BLaER1 (cell line): ENCODE data around the gene MSH6.

Experiments
- H3K27ac ChIP-seq: shearing (Covaris generic); formaldehyde crosslinking; 2 replicates; pipeline ENCODE4 v1.8.1; 2022
- H3K27me3 ChIP-seq: shearing (Covaris generic); formaldehyde crosslinking; 2 replicates; pipeline ENCODE4 v1.8.1; 2022
- H3K36me3 ChIP-seq: shearing (Covaris generic); formaldehyde crosslinking; 2 replicates; pipeline ENCODE4 v1.8.1; 2022
- H3K4me1 ChIP-seq: shearing (Covaris generic); formaldehyde crosslinking; 2 replicates; pipeline ENCODE4 v1.8.1; 2022
- H3K4me2 ChIP-seq: shearing (Covaris generic); formaldehyde crosslinking; 2 replicates; pipeline ENCODE4 v1.8.1; 2022
- H3K4me3 ChIP-seq: shearing (Covaris generic); formaldehyde crosslinking; 2 replicates; pipeline ENCODE4 v1.8.1; 2022
- H3K9ac ChIP-seq: shearing (Covaris generic); formaldehyde crosslinking; 2 replicates; pipeline ENCODE4 v1.8.1; 2022
- H3K9me3 ChIP-seq: shearing (Covaris generic); formaldehyde crosslinking; 2 replicates; pipeline ENCODE4 v1.8.1; 2022
- H4K20me1 ChIP-seq: shearing (Covaris generic); formaldehyde crosslinking; 2 replicates; pipeline ENCODE4 v1.8.1; 2022
- Cebpa-rat ChIP-seq: shearing (Covaris generic); IDR thresholded peaks from 2 replicates; pipeline ENCODE4 v1.8.1; 2022

Gene MSH6

GRCh38 chr2:47782671-47783485, at the start of gene MSH6:
Gene MSH6, plus strand, starts transcription at chr2:47783145. Its CDS starts 89 bp downstream, at chr2:47783234.
- Histone ChIP-seq H3K4me3 (peak within 1 kb of the TSS; percentile 81), H3K4me1 (peaks cover 78% of the 10 kb centered on the region), H3K27me3 (no peaks in the 10 kb centered on the region), H3K4me2 (peak within 1 kb of the TSS; percentile 92), H3K36me3 (peaks cover 66% of the 10 kb centered on the region), H4K20me1 (peaks cover 99% of the 10 kb centered on the region), H3K27ac (peak within 1 kb of the TSS; percentile 91), H3K9ac (peak within 1 kb of the TSS; percentile 94), H3K9me3 (no peaks in the 10 kb centered on the region)
- no peak for TF ChIP-seq Cebpa-rat

- no peak for TF ChIP-seq Cebpa-rat
- Histone ChIP-seq H3K4me2 (peak overlapping the region; percentile 86), H3K4me1 (peaks cover 100% of the 10 kb centered on the region)
These were observed 47.6 kb upstream of the MSH6 start for GRCh38 chr2:47735136-47735869.

GRCh38 chr2:47735912-47736311, 47.0 kb upstream of the MSH6 start:
- Histone ChIP-seq H3K27me3 (no peaks in the 10 kb centered on the region), H3K9ac (peak overlapping the region; percentile 27), H3K4me1 (peaks cover 100% of the 10 kb centered on the region), H3K9me3 (peaks cover 14% of the 10 kb centered on the region; the same call in 1 of the 2 replicates), H3K27ac (peak overlapping the region; percentile 88), H3K4me2 (peak overlapping the region; percentile 86), H3K36me3 (peaks cover 100% of the 10 kb centered on the region), H3K4me3 (0 out of 2 replicates have a peak overlapping the region, but pooled peaks have one; percentile 3), H4K20me1 (no peaks in the 10 kb centered on the region)
- TF ChIP-seq Cebpa-rat: no peak

More at GRCh38 chr2:47735136-47735869, 47.6 kb upstream of the MSH6 start:
- H3K36me3 ChIP-seq: peaks cover 100% of the 10 kb centered on the region
- no peaks in the 10 kb centered on the region for H3K27me3 ChIP-seq
- H3K9me3 ChIP-seq: peaks cover 20% of the 10 kb centered on the region; the same call in 1 of the 2 replicates
- peak overlapping the region; percentile 88 for H3K27ac ChIP-seq
- no peaks in the 10 kb centered on the region for H4K20me1 ChIP-seq
- peak overlapping the region; percentile 3; the same call in 1 of the 2 replicates for H3K4me3 ChIP-seq
- H3K9ac ChIP-seq: peak overlapping the region; percentile 27

- peaks cover 100% of the 10 kb centered on the region for H3K4me1 ChIP-seq
- H3K27ac ChIP-seq: peak overlapping the region; percentile 88
- no peak overlapping the region for H3K4me3 ChIP-seq
- H4K20me1 ChIP-seq: no peaks in the 10 kb centered on the region
- peak; percentile 82 for TF ChIP-seq Cebpa-rat
- peaks cover 100% of the 10 kb centered on the region for H3K36me3 ChIP-seq
- H3K27me3 ChIP-seq: no peaks in the 10 kb centered on the region
- peak overlapping the region; percentile 76 for H3K9ac ChIP-seq
- H3K4me2 ChIP-seq: peak overlapping the region; percentile 86
- peaks cover 15% of the 10 kb centered on the region; the same call in 1 of the 2 replicates for H3K9me3 ChIP-seq
These were observed 45.6 kb upstream of the MSH6 start for GRCh38 chr2:47737191-47737975.

- H3K36me3 ChIP-seq: peaks cover 100% of the 10 kb centered on the region
- TF ChIP-seq Cebpa-rat: no peak
- no peaks in the 10 kb centered on the region for H3K27me3 ChIP-seq
- H3K9me3 ChIP-seq: peaks cover 19% of the 10 kb centered on the region; the same call in 1 of the 2 replicates
- no peaks in the 10 kb centered on the region for H4K20me1 ChIP-seq
- peak overlapping the region; percentile 88 for H3K27ac ChIP-seq
- H3K9ac ChIP-seq: peak overlapping the region; percentile 76
- H3K4me1 ChIP-seq: peaks cover 100% of the 10 kb centered on the region
- H3K4me2 ChIP-seq: peak overlapping the region; percentile 86
- H3K4me3 ChIP-seq: peak overlapping the region; percentile 46; the same call in 1 of the 2 replicates
These were observed 44.6 kb upstream of the MSH6 start for GRCh38 chr2:47738331-47738730.

GRCh38 chr2:47741101-47741500, 41.8 kb upstream of the MSH6 start:
- no peak overlapping the region for H3K4me3 ChIP-seq
- peak overlapping the region; percentile 88 for H3K27ac ChIP-seq
- no peaks in the 10 kb centered on the region for H3K27me3 ChIP-seq
- no peak for TF ChIP-seq Cebpa-rat
- H3K9me3 ChIP-seq: peaks cover 42% of the 10 kb centered on the region
- H4K20me1 ChIP-seq: no peaks in the 10 kb centered on the region
- H3K9ac ChIP-seq: no peak overlapping the region
- H3K36me3 ChIP-seq: peaks cover 100% of the 10 kb centered on the region
- peaks cover 97% of the 10 kb centered on the region for H3K4me1 ChIP-seq
- H3K4me2 ChIP-seq: peak overlapping the region; percentile 86

- Histone ChIP-seq H3K27ac (peak overlapping the region; percentile 88), H3K4me1 (peaks cover 92% of the 10 kb centered on the region), H3K4me3 (peak overlapping the region; percentile 13; the same call in 1 of the 2 replicates), H3K36me3 (peaks cover 100% of the 10 kb centered on the region), H3K9me3 (peaks cover 47% of the 10 kb centered on the region), H3K4me2 (peak overlapping the region; percentile 86), H3K27me3 (no peaks in the 10 kb centered on the region), H3K9ac (no peak overlapping the region), H4K20me1 (no peaks in the 10 kb centered on the region)
- TF ChIP-seq Cebpa-rat: no peak
These were observed 41.3 kb upstream of the MSH6 start for GRCh38 chr2:47741637-47742036.

- H3K9ac ChIP-seq: no peak overlapping the region
- TF ChIP-seq Cebpa-rat: no peak
- no peaks in the 10 kb centered on the region for H3K27me3 ChIP-seq
- peaks cover 69% of the 10 kb centered on the region for H3K9me3 ChIP-seq
- H3K27ac ChIP-seq: peak overlapping the region; percentile 52
- H3K36me3 ChIP-seq: peaks cover 100% of the 10 kb centered on the region
- H3K4me3 ChIP-seq: no peak overlapping the region
- peaks cover 18% of the 10 kb centered on the region for H4K20me1 ChIP-seq
- H3K4me2 ChIP-seq: peak overlapping the region; percentile 86; the same call in 1 of the 2 replicates
- H3K4me1 ChIP-seq: peaks cover 84% of the 10 kb centered on the region
These were observed 38.9 kb upstream of the MSH6 start for GRCh38 chr2:47744074-47744473.

GRCh38 chr2:47747878-47748277, 35.1 kb upstream of the MSH6 start:
- peaks cover 100% of the 10 kb centered on the region for H3K36me3 ChIP-seq
- H3K27ac ChIP-seq: no peak overlapping the region; the same call in 1 of the 2 replicates
- peaks cover 55% of the 10 kb centered on the region for H3K9me3 ChIP-seq
- H3K4me1 ChIP-seq: peaks cover 84% of the 10 kb centered on the region
- peak overlapping the region; percentile 1; the same call in 1 of the 2 replicates for H3K4me2 ChIP-seq
- no peak overlapping the region for H3K4me3 ChIP-seq
- H4K20me1 ChIP-seq: peaks cover 50% of the 10 kb centered on the region
- no peak for TF ChIP-seq Cebpa-rat
- H3K9ac ChIP-seq: no peak overlapping the region
- no peaks in the 10 kb centered on the region for H3K27me3 ChIP-seq
